OCI-LY7 (cell line): ENCODE data around the gene TRMT1.

Experiments used
- CTCF ChIP-seq: fragments of 200-600 bp; sonication (generic); conservative IDR thresholded peaks from 2 replicates; pipeline ENCODE4 v1.5.1; 2014; ENCODE audit warnings: mild to moderate bottlenecking, antibody characterized with exemption, low read length, moderate library complexity, mixed read lengths
- EZH2phosphoT487 ChIP-seq: fragments of 200-600 bp; sonication (generic); IDR thresholded peaks from 2 replicates; pipeline ENCODE4 v1.6.1; 2018; ENCODE audit warnings: low read depth, borderline replicate concordance, mild to moderate bottlenecking, mixed run types, antibody characterized with exemption, low read length, moderate library complexity, mixed read lengths

GRCh38 chr19:13078897-13079541, 37.5 kb downstream of the TRMT1 start:
- TF ChIP-seq CTCF (no peak), EZH2phosphoT487 (no peak)
